ENCODE measurements around the gene KRT3.
"Not testable (repeated sequence)": the region's sequence is repeated elsewhere in the genome, so short reads cannot be mapped to it uniquely, and the experiment has no call there.

The KRT3 gene

GRCh38 chr12:52798671-52799504 is 3.0 kb upstream of the KRT3 start:
- Histone ChIP-seq H3K36me3 (no peaks in the 10 kb centered on the region), H3K9me3 (no peaks in the 10 kb centered on the region), H3K4me1 (no peaks in the 10 kb centered on the region), H3K27me3 (no peaks in the 10 kb centered on the region; the same call in 1 of the 2 replicates), H3K4me3 (ENCODE audit: low read depth, low read length) (no peak overlapping the region)
- DNase-seq = no peak
- no peak for TF ChIP-seq CTCF (IDR thresholded peaks at IDR 0.05; ENCODE audit: low read depth, low read length)

GRCh38 chr12:52798003-52798670 is 2.2 kb upstream of the KRT3 start:
- no peaks in the 10 kb centered on the region for H3K4me1 ChIP-seq
- TF ChIP-seq CTCF (IDR thresholded peaks at IDR 0.05; ENCODE audit: low read depth, low read length) = no peak

GRCh38 chr12:52797529-52797894 is 1.6 kb upstream of the KRT3 start:
- Histone ChIP-seq H3K9me3 (no peaks in the 10 kb centered on the region), H3K36me3 (no peaks in the 10 kb centered on the region), H3K27me3 (no peaks in the 10 kb centered on the region; the same call in 1 of the 2 replicates), H3K4me1 (no peaks in the 10 kb centered on the region), H3K4me3 (ENCODE audit: low read depth, low read length) (no peak overlapping the region)
- DNase-seq = no peak
- TF ChIP-seq CTCF (IDR thresholded peaks at IDR 0.05; ENCODE audit: low read depth, low read length) = no peak

More at GRCh38 chr12:52798003-52798670, 2.2 kb upstream of the KRT3 start:
- H3K4me3 ChIP-seq (ENCODE audit: low read depth, low read length) = no peak overlapping the region
- DNase-seq = no peak
- H3K27me3 ChIP-seq = no peaks in the 10 kb centered on the region; the same call in 1 of the 2 replicates
- H3K36me3 ChIP-seq = no peaks in the 10 kb centered on the region
- no peaks in the 10 kb centered on the region for H3K9me3 ChIP-seq

- no peak for TF ChIP-seq CTCF (IDR thresholded peaks at IDR 0.05; ENCODE audit: low read depth, low read length)
- H3K4me1 ChIP-seq = no peaks in the 10 kb centered on the region
- H3K9me3 ChIP-seq = no peaks in the 10 kb centered on the region
- no peak for DNase-seq
- H3K36me3 ChIP-seq = no peaks in the 10 kb centered on the region
- peaks cover 3% of the 10 kb centered on the region; the same call in 1 of the 2 replicates for H3K27me3 ChIP-seq
- H3K4me3 ChIP-seq (ENCODE audit: low read depth, low read length) = no peak overlapping the region
Measured at GRCh38 chr12:52796839-52797528, 1.1 kb upstream of the KRT3 start.

- H3K9me3 ChIP-seq = no peaks in the 10 kb centered on the region
- no peaks in the 10 kb centered on the region for H3K4me1 ChIP-seq
- H3K36me3 ChIP-seq = no peaks in the 10 kb centered on the region
- no peak for TF ChIP-seq CTCF (IDR thresholded peaks at IDR 0.05; ENCODE audit: low read depth, low read length)
- no peak for DNase-seq
- no peak overlapping the region for H3K4me3 ChIP-seq (ENCODE audit: low read depth, low read length)
- H3K27me3 ChIP-seq = peaks cover 7% of the 10 kb centered on the region; the same call in 1 of the 2 replicates
Measured at GRCh38 chr12:52796429-52796794, 495 bp upstream of the KRT3 start.

GRCh38 chr12:52795332-52795674 is 614 bp downstream of the KRT3 start:
- not testable (repeated sequence) for H3K9me3 ChIP-seq; H3K4me1 ChIP-seq; H3K36me3 ChIP-seq; DNase-seq; H3K27me3 ChIP-seq; H3K4me3 ChIP-seq (ENCODE audit: low read depth, low read length)
